HG02763 (cell line): ENCODE data around the gene SOCS7.

Experiments
- ATAC-seq: cut with Tn5 transposase; IDR thresholded peaks from one replicate; pipeline ENCODE4 v1.9.1; 2021; ENCODE audit warnings: mild to moderate bottlenecking, moderate library complexity; ENCODE audit not compliant: unreplicated experiment

Gene SOCS7

GRCh38 chr17:38418693-38419507 lies 67.3 kb downstream of the SOCS7 start:
- no peak for ATAC-seq

- ATAC-seq: no peak
Measured at GRCh38 chr17:38419508-38419981, 67.9 kb downstream of the SOCS7 start.

GRCh38 chr17:38420518-38420917 lies 68.9 kb downstream of the SOCS7 start:
- no peak for ATAC-seq

- no peak for ATAC-seq
Measured at GRCh38 chr17:38421171-38421841, 69.7 kb downstream of the SOCS7 start.

- ATAC-seq: no peak
Measured at GRCh38 chr17:38421871-38422827, 70.5 kb downstream of the SOCS7 start.

GRCh38 chr17:38424297-38424972 lies 72.8 kb downstream of the SOCS7 start:
- ATAC-seq: no peak

- ATAC-seq: no peak
Measured at GRCh38 chr17:38425031-38425430, 73.4 kb downstream of the SOCS7 start.

- no peak for ATAC-seq
Measured at GRCh38 chr17:38425744-38426143, 74.1 kb downstream of the SOCS7 start.

- ATAC-seq: no peak
Measured at GRCh38 chr17:38426441-38426840, 74.8 kb downstream of the SOCS7 start.

- ATAC-seq: no peak
Measured at GRCh38 chr17:38427160-38427949, 75.7 kb downstream of the SOCS7 start.

- no peak for ATAC-seq
Measured at GRCh38 chr17:38428112-38428642, 76.5 kb downstream of the SOCS7 start, which contains the start of gene ARHGAP23. TSS of gene ARHGAP23 (plus strand) at chr17:38428464. CDS start at chr17:38428486, 22 bp downstream.

GRCh38 chr17:38428643-38429371 lies 77.2 kb downstream of the SOCS7 start:
- no peak for ATAC-seq

- ATAC-seq: no peak
Measured at GRCh38 chr17:38429476-38430100, 77.9 kb downstream of the SOCS7 start.

- no peak for ATAC-seq
Measured at GRCh38 chr17:38430316-38430715, 78.7 kb downstream of the SOCS7 start.

- ATAC-seq: no peak
Measured at GRCh38 chr17:38430822-38431221, 79.2 kb downstream of the SOCS7 start.

GRCh38 chr17:38431346-38432145 lies 79.9 kb downstream of the SOCS7 start:
- ATAC-seq: no peak

- ATAC-seq: no peak
Measured at GRCh38 chr17:38434178-38434665, 82.6 kb downstream of the SOCS7 start.
